NCI-H748 (cell line): ENCODE data around the gene SEMA3E.
"Not testable (repeated sequence)": the region's sequence is repeated elsewhere in the genome, so short reads cannot be mapped to it uniquely, and the experiment has no call there.

ENCODE experiments used
- DNase-seq: peaks from one replicate; lab custom pipeline; 2025; ENCODE audit not compliant: unreplicated experiment; lab: John Stamatoyannopoulos, UW

The SEMA3E gene

GRCh38 chr7:83457022-83457892 lies 191.7 kb downstream of the SEMA3E start:
- no peak for DNase-seq

- DNase-seq: no peak
These were observed 192.5 kb downstream of the SEMA3E start for GRCh38 chr7:83456413-83456812.

- DNase-seq: no peak
These were observed 193.3 kb downstream of the SEMA3E start for GRCh38 chr7:83455612-83456011.

GRCh38 chr7:83452256-83452655 lies 196.7 kb downstream of the SEMA3E start:
- no peak for DNase-seq

- no peak for DNase-seq
These were observed 197.4 kb downstream of the SEMA3E start for GRCh38 chr7:83451501-83452045.

GRCh38 chr7:83449781-83450180 lies 199.2 kb downstream of the SEMA3E start:
- no peak for DNase-seq

- no peak for DNase-seq
These were observed 201.3 kb downstream of the SEMA3E start for GRCh38 chr7:83447681-83448080.

- DNase-seq: no peak
These were observed 202.8 kb downstream of the SEMA3E start for GRCh38 chr7:83446102-83446669.

GRCh38 chr7:83442911-83443310 lies 206.0 kb downstream of the SEMA3E start:
- no peak for DNase-seq

- DNase-seq: no peak
These were observed 209.9 kb downstream of the SEMA3E start for GRCh38 chr7:83439026-83439425.

GRCh38 chr7:83430289-83430688 lies 218.7 kb downstream of the SEMA3E start:
- DNase-seq: not testable (repeated sequence)

- peak; percentile 52 for DNase-seq
These were observed 219.4 kb downstream of the SEMA3E start for GRCh38 chr7:83429493-83429892.

- peak; percentile 84 for DNase-seq
These were observed 221.1 kb downstream of the SEMA3E start for GRCh38 chr7:83427884-83428283.

- DNase-seq: no peak
These were observed 222.6 kb downstream of the SEMA3E start for GRCh38 chr7:83426325-83426724.

GRCh38 chr7:83419013-83419412 lies 229.9 kb downstream of the SEMA3E start:
- no peak for DNase-seq

- no peak for DNase-seq
These were observed 233.1 kb downstream of the SEMA3E start for GRCh38 chr7:83415840-83416239.

- DNase-seq: no peak
These were observed 234.0 kb downstream of the SEMA3E start for GRCh38 chr7:83414947-83415346.

- peak; percentile 48 for DNase-seq
These were observed 235.1 kb downstream of the SEMA3E start for GRCh38 chr7:83413831-83414230.

- DNase-seq: no peak
These were observed 235.5 kb downstream of the SEMA3E start for GRCh38 chr7:83413424-83413823.

- peak; percentile 68 for DNase-seq
These were observed 237.8 kb downstream of the SEMA3E start for GRCh38 chr7:83410989-83411591.

- no peak for DNase-seq
These were observed 254.2 kb downstream of the SEMA3E start for GRCh38 chr7:83394776-83395175.

- no peak for DNase-seq
These were observed 260.5 kb downstream of the SEMA3E start for GRCh38 chr7:83388436-83388835.
